Endothelial cell of umbilical vein (primary cell): ENCODE results near the gene YTHDF1. TPM values are rescaled to one million over a fixed set of nuclear protein-coding genes. Genes with fewer than 3 reads are reported as not detected.

Source experiments
- Bru-seq: library from RNA; stranded (reverse); fragments of 400-500 nt; gene quantifications from one replicate; lab custom pipeline; 2021; lab: Mats Ljungman, UMichigan
- BruChase-seq, 2 experiments: library from RNA; stranded (reverse); fragments of 400-500 nt; gene quantifications; one replicate each; lab custom pipeline; 2021; lab: Mats Ljungman, UMichigan
- BruUV-seq: library from RNA; stranded (reverse); fragments of 400-500 nt; replicated peaks from 2 replicates; lab custom pipeline; 2021; lab: Mats Ljungman, UMichigan
- CTCF ChIA-PET: fragments of 300-600, 350-600 bp; sonication (Branson Sonifier 250); formaldehyde crosslinking; loops from one replicate; lab custom pipeline; 2021; ENCODE audit warnings: antibody characterized with exemption, inconsistent platforms; lab: Charles Lee
- POLR2A ChIA-PET: fragments of 300-600, 350-600 bp; sonication (Branson Sonifier 250); formaldehyde crosslinking; loops from one replicate; lab custom pipeline; 2021; ENCODE audit warnings: antibody characterized with exemption, inconsistent platforms; lab: Charles Lee
- DNase-seq: peaks from one replicate; pipeline ENCODE4 v3.0.0-alpha.2; 2011; ENCODE audit warnings: low read depth, low spot score
- FAIRE-seq: peaks from 2 replicates; lab custom pipeline; 2011; peaks lifted over from hg19 to GRCh38; lab: Jason Lieb, UNC
- H2AFZ ChIP-seq: 2 replicates; pipeline ENCODE4 v1.6.0; 2012; ENCODE audit warnings: low read depth, low read length, control low read depth, inconsistent platforms
- H3K27ac ChIP-seq: 2 replicates; pipeline ENCODE4 v1.5.1; 2011; ENCODE audit warnings: low read depth, mild to moderate bottlenecking, control low read depth, low read length, moderate library complexity; ENCODE audit not compliant: insufficient read depth
- H3K27me3 ChIP-seq, 2 experiments: 2 replicates each; pipeline versions ENCODE4 v1.6.0 to v1.6.1; 2011; ENCODE audit warnings: low read length in 2 of 2, mixed read lengths in 1 of 2; ENCODE audit not compliant: control insufficient read depth in 2 of 2, insufficient read depth in 2 of 2
- H3K36me3 ChIP-seq, 2 experiments: 2 replicates in 1 of 2; 3 replicates in 1 of 2; pipeline ENCODE4 v1.5.1; 2011; ENCODE audit warnings: low read length in 2 of 2, mild to moderate bottlenecking in 1 of 2, moderate library complexity in 1 of 2; ENCODE audit not compliant: control insufficient read depth in 2 of 2, insufficient read depth in 2 of 2; ENCODE audit errors: extremely low read depth in 1 of 2
- H3K4me1 ChIP-seq: 3 replicates; pipeline ENCODE4 v1.5.1; 2011; ENCODE audit warnings: mild to moderate bottlenecking, low read length; ENCODE audit not compliant: control insufficient read depth, insufficient read depth; ENCODE audit errors: extremely low read depth
- H3K4me2 ChIP-seq: 2 replicates; pipeline ENCODE4 v1.6.1; 2011; ENCODE audit warnings: low read length, control low read depth, mixed read lengths; ENCODE audit not compliant: insufficient read depth
- H3K4me3 ChIP-seq, 3 experiments: fragments of 200-600 bp in 1 of 3; sonication (generic), shearing (Covaris generic) in 1 of 3; replicated peaks in 1 of 3; 2 replicates each; pipeline ENCODE4 v1.5.1; 2011 to 2016; ENCODE audit warnings: control low read depth in 3 of 3, low read length in 3 of 3, mild to moderate bottlenecking in 2 of 3, inconsistent platforms in 1 of 3, low read depth in 1 of 3, moderate library complexity in 1 of 3; ENCODE audit not compliant: insufficient read depth in 1 of 3
- H3K79me2 ChIP-seq: 2 replicates; pipeline ENCODE4 v1.6.0; 2012; ENCODE audit warnings: low read length, inconsistent platforms; ENCODE audit not compliant: control insufficient read depth, insufficient read depth
- H3K9ac ChIP-seq: replicated peaks from 2 replicates; pipeline ENCODE3; 2011; ENCODE audit warnings: low read length, control low read depth; ENCODE audit not compliant: insufficient read depth; ENCODE audit errors: extremely low read depth
- H3K9me1 ChIP-seq: replicated peaks from 3 replicates; pipeline ENCODE4 v1.6.0; 2011; ENCODE audit warnings: mild to moderate bottlenecking, low read length; ENCODE audit not compliant: control insufficient read depth, insufficient read depth; ENCODE audit errors: extremely low read depth
- H3K9me3 ChIP-seq: replicated peaks from 2 replicates; pipeline ENCODE4 v1.5.1; 2012; ENCODE audit warnings: low read length, inconsistent platforms; ENCODE audit not compliant: control insufficient read depth, insufficient read depth
- H4K20me1 ChIP-seq: replicated peaks from 2 replicates; pipeline ENCODE3; 2011; ENCODE audit warnings: mild to moderate bottlenecking, low read length; ENCODE audit not compliant: control insufficient read depth, insufficient read depth; ENCODE audit errors: extremely low read depth
- CTCF ChIP-seq, 2 donors: IDR thresholded peaks; 1 replicate in 1 of 2; 2 replicates in 1 of 2; pipeline ENCODE4 v1.5.1; 2011; ENCODE audit warnings: low read length in 2 of 2, mild to moderate bottlenecking in 2 of 2, moderate library complexity in 2 of 2, control low read depth in 1 of 2, inconsistent platforms in 1 of 2, low read depth in 1 of 2; ENCODE audit not compliant: insufficient read depth in 1 of 2; ENCODE audit errors: extremely low read depth in 1 of 2
- JUN ChIP-seq: IDR thresholded peaks from 2 replicates; pipeline ENCODE4 v1.6.1; 2011; ENCODE audit warnings: borderline replicate concordance, low read depth; ENCODE audit not compliant: insufficient read length, insufficient read depth
- MAX ChIP-seq: IDR thresholded peaks from 2 replicates; pipeline ENCODE4 v1.6.1; 2011; ENCODE audit not compliant: insufficient read depth, insufficient read length
- POLR2A ChIP-seq: IDR thresholded peaks from 2 replicates; pipeline ENCODE4 v1.6.1; 2012; ENCODE audit warnings: low read depth, mild to moderate bottlenecking, control low read depth, low read length
- POLR2AphosphoS5 ChIP-seq: IDR thresholded peaks from 2 replicates; pipeline ENCODE4 v1.6.1; 2012; ENCODE audit warnings: low read depth, mild to moderate bottlenecking, control low read depth, low read length, moderate library complexity; ENCODE audit not compliant: insufficient read depth
- dilution Hi-C: fragments of 300-500 bp; cut with MboI; formaldehyde crosslinking; loops from one replicate; pipeline ENCODE4 v1.15.0; 2019; ENCODE audit warnings: low sequenced_read_pairs; ENCODE audit not compliant: extremely low pct_ligation_motif_present
- intact Hi-C: fragments of 100-400 bp; cut with micrococcal nuclease; formaldehyde crosslinking; loops from one replicate; pipeline ENCODE4 v1.10.0; 2022
- long read RNA-seq: library from polyadenylated mRNA; stranded (forward); transcript quantifications from one replicate; pipeline ENCODE4 v2.0.0, GENCODE V29; 2021
- polyA minus RNA-seq, 3 experiments: library from RNA; depleted of rRNA, polyadenylated mRNA; stranded (reverse); fragments of >200 nt; gene quantifications; 1 replicate in 1 of 3; 2 replicates in 2 of 3; pipeline ENCODE4 v1.2.3, GENCODE V29; 2011
- polyA plus RNA-seq, 4 experiments: library from polyadenylated mRNA; depleted of rRNA in 3 of 4; stranded (reverse) in 3 of 4; unstranded in 1 of 4; fragments of >200 nt; gene quantifications; 2 replicates each; pipeline versions ENCODE4 v1.2.1 to v1.2.3, GENCODE V29; 2011 to 2012; ENCODE audit warnings: missing spikeins in 1 of 4
- total RNA-seq: library from RNA; stranded (reverse); gene quantifications from 2 replicates; pipeline ENCODE4 v1.2.3, GENCODE V29; 2021

YTHDF1 gene
- 41.1 and 44.4 TPM in 2 replicates for total RNA-seq
- 22.3 and 25.2 TPM in 2 replicates for polyA plus RNA-seq
- polyA plus RNA-seq (2011; cell fraction: cytosol; rRNA removed) = 27.9 and 28.5 TPM in 2 replicates
- 29.8 and 37.1 TPM in 2 replicates for polyA plus RNA-seq (2011; cell fraction: nucleus; rRNA removed)
- 35.4 and 36.5 TPM in 2 replicates for polyA plus RNA-seq (2012)
- polyA minus RNA-seq = 24.0 and 28.1 TPM in 2 replicates
- 41.0 TPM for polyA minus RNA-seq (2011; cell fraction: cytosol; rRNA and poly(A)+ RNA removed)
- polyA minus RNA-seq (2011; cell fraction: nucleus; rRNA and poly(A)+ RNA removed) = 13.5 and 13.8 TPM in 2 replicates
- percentile 88 among the genes with signal in this experiment for Bru-seq, nascent RNA
- BruChase-seq, experiment 1, labeled RNA remaining after a 6-hour chase = percentile 89 among the genes with signal in this experiment
- percentile 95 among the genes with signal in this experiment for BruChase-seq, experiment 2, labeled RNA remaining after a 2-hour chase
- long read RNA-seq, transcript YTHDF1-202 (5 exons, 3,301 nt) = major isoform, 55 of 101 reads
- long read RNA-seq, partial matches to known transcripts = 30 of 101 reads
- long read RNA-seq, other reads (novel, unspliced or antisense) = 15 of 101 reads

- Histone ChIP-seq H2AFZ (peak within 1 kb of the TSS; percentile 71), H3K27ac (peak within 1 kb of the TSS; percentile 79), H3K4me2 (peak within 1 kb of the TSS; percentile 82), H4K20me1 (peaks cover 4% of the 10 kb centered on the region), H3K9me1 (no peaks in the 10 kb centered on the region), H3K27me3 (no peaks in the 10 kb centered on the region), H3K9ac (peak within 1 kb of the TSS; percentile 94), H3K4me3 (peak within 1 kb of the TSS; percentile 59 to 94 (median 86)), H3K36me3 (peaks cover 13% of the 10 kb centered on the region in 2 experiments), H3K4me1 (peaks cover 13% of the 10 kb centered on the region), H3K9me3 (no peaks in the 10 kb centered on the region), H3K79me2 (peaks cover 46% of the 10 kb centered on the region)
- FAIRE-seq (peak; percentile 95), DNase-seq (peak; percentile 94)
- BruUV-seq = TSS peak; percentile 35
- TF ChIP-seq POLR2AphosphoS5 (peak; percentile 91), CTCF (IDR thresholded peaks at IDR 0.05; ENCODE audit: extremely low read depth in 1 of 2, insufficient read depth in 1 of 2, low read depth in 1 of 2, low read length in 2 of 2) (no peak), MAX (peak; percentile 84), POLR2A (peak; percentile 75), JUN (no peak)
- intact Hi-C loops = loop anchor here (5.0 kb wide), 1 partner anchor 34 kb away; no protein-coding TSS in a partner anchor
- CTCF ChIA-PET = interaction anchor here (2.2 to 3.7 kb wide), 3 partner anchors 8 to 14 kb away, joined by 9 to 30 read pairs (median 15); no protein-coding TSS in a partner anchor
- POLR2A ChIA-PET = no interaction called here
- dilution Hi-C loops = no loop called here
These were observed at the start of gene YTHDF1 for GRCh38 chr20:63216041-63216848. TSS of gene YTHDF1 (minus strand) at chr20:63216131. CDS start at chr20:63215892, 239 bp downstream.
